ENCODE results near the gene PCAT6.
"Not testable (repeated sequence)": the region's sequence is repeated elsewhere in the genome, so short reads cannot be mapped to it uniquely, and the experiment has no call there.

DNA sequence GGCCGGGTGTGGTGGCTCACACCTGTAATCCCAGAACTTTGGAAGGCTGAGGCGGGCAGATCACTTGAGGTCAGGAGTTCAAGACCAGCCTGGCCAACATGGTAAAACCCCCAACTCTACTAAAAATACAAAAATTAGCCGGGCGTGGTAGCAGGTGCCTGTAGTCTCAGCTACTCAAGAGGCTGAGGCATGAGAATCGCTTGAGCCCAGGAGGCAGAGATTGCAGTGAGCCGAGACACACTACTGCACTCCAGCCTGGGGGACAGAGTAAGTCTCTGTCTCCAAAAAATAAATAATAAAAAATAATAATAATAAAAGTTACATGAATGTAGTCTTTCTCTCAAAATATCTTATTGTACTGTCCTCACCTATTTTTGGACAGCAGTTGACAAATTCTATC lies 15.8 kb upstream of the PCAT6 start:
- TF ChIP-seq CTCF, POLR2A (IDR thresholded peaks at IDR 0.05): not testable (repeated sequence)

Data from testis (tissue), 2 donors.